BJ (cell line): ENCODE data around the gene AVPR2. TPM values are rescaled to one million over a fixed set of nuclear protein-coding genes. Genes with fewer than 3 reads are reported as not detected.

Experiments
- CTCF ChIA-PET: fragments of 350-600 bp; formaldehyde crosslinking; extraction: SDS; loops from one replicate; lab custom pipeline; 2021; ENCODE audit warnings: antibody characterized with exemption, inconsistent platforms; lab: Yijun Ruan, JAX
- POLR2A ChIA-PET: fragments of 300-600 bp; sonication (Branson Sonifier 250); formaldehyde crosslinking; extraction: SDS; loops from one replicate; lab custom pipeline; 2021; ENCODE audit warnings: antibody characterized with exemption; lab: Charles Lee
- DNase-seq: peaks from one replicate; pipeline ENCODE4 v3.0.0-alpha.2; 2011; ENCODE audit warnings: low read depth
- H3K27me3 ChIP-seq: 2 replicates; pipeline ENCODE4 v1.6.0; 2011; ENCODE audit warnings: low read length; ENCODE audit not compliant: control insufficient read depth, insufficient read depth
- H3K36me3 ChIP-seq: 2 replicates; pipeline ENCODE4 v1.5.1; 2011; ENCODE audit warnings: low read length; ENCODE audit not compliant: control insufficient read depth, insufficient read depth
- H3K4me3 ChIP-seq: 2 replicates; pipeline ENCODE4 v1.5.1; 2011; ENCODE audit warnings: low read depth, mild to moderate bottlenecking, control low read depth, low read length
- CTCF ChIP-seq: IDR thresholded peaks from 2 replicates; pipeline ENCODE4 v1.5.1; 2011; ENCODE audit warnings: low read depth, mild to moderate bottlenecking, control low read depth, inconsistent platforms, low read length, moderate library complexity; ENCODE audit not compliant: insufficient read depth
- polyA plus RNA-seq: library from polyadenylated mRNA; depleted of rRNA; stranded (reverse); fragments of >200 nt; gene quantifications from 2 replicates; pipeline ENCODE4 v1.2.3, GENCODE V29; 2011

AVPR2 gene
- polyA plus RNA-seq, 1 experiment = not detected

GRCh38 chrX:153883163-153883843 lies 21.2 kb upstream of the AVPR2 start:
- CTCF ChIA-PET = no interaction called here
- Histone ChIP-seq H3K27me3 (no peaks in the 10 kb centered on the region), H3K4me3 (no peak overlapping the region), H3K36me3 (peaks cover 2% of the 10 kb centered on the region; the same call in 1 of the 2 replicates)
- POLR2A ChIA-PET = no interaction called here
- no peak for TF ChIP-seq CTCF
- DNase-seq = no peak

- ChIA-PET CTCF (no interaction called here), POLR2A (no interaction called here)
- DNase-seq = no peak
- Histone ChIP-seq H3K4me3 (no peak overlapping the region), H3K36me3 (peaks cover 2% of the 10 kb centered on the region; the same call in 1 of the 2 replicates), H3K27me3 (no peaks in the 10 kb centered on the region)
- TF ChIP-seq CTCF = no peak
These were observed 20.3 kb upstream of the AVPR2 start for GRCh38 chrX:153884136-153884535.

GRCh38 chrX:153884590-153884989 lies 19.9 kb upstream of the AVPR2 start:
- H3K27me3 ChIP-seq = no peaks in the 10 kb centered on the region

GRCh38 chrX:153885208-153885787 lies 19.2 kb upstream of the AVPR2 start:
- H3K36me3 ChIP-seq = peaks cover 2% of the 10 kb centered on the region; the same call in 1 of the 2 replicates
- DNase-seq = no peak
- no peaks in the 10 kb centered on the region for H3K27me3 ChIP-seq
- peak overlapping the region; percentile 56 for H3K4me3 ChIP-seq
- TF ChIP-seq CTCF = no peak
- ChIA-PET POLR2A (no interaction called here), CTCF (no interaction called here)

More at GRCh38 chrX:153884590-153884989, 19.9 kb upstream of the AVPR2 start:
- CTCF ChIA-PET = no interaction called here
- DNase-seq = no peak
- no peak for TF ChIP-seq CTCF
- H3K4me3 ChIP-seq = peak overlapping the region; percentile 56
- H3K36me3 ChIP-seq = peaks cover 2% of the 10 kb centered on the region; the same call in 1 of the 2 replicates
- POLR2A ChIA-PET = no interaction called here
